Esophagus squamous epithelium (tissue), 4 donors: ENCODE results near the gene MSL1.

ENCODE experiments used
- POLR2A ChIP-seq, 4 donors: fragments of 450-650 bp; IDR thresholded peaks; one replicate each; pipeline ENCODE4 v1.6.1; 2017; ENCODE audit warnings: antibody characterized with exemption in 4 of 4, mild to moderate bottlenecking in 4 of 4, moderate library complexity in 3 of 4
- TF ChIP-seq, protein P1 (sequence below), 6 experiments: fragments of 450-650 bp in 4 of 6; fragments of 200-600 bp in 2 of 6; sonication (generic) in 2 of 6; IDR thresholded peaks; one replicate each; pipeline ENCODE4 v1.5.1; 2016 to 2019; ENCODE audit warnings: antibody characterized with exemption in 6 of 6, mild to moderate bottlenecking in 4 of 6, moderate library complexity in 4 of 6

GRCh38 chr17:40148527-40148926 is 26.8 kb downstream of the MSL1 start:
- TF ChIP-seq POLR2A (IDR thresholded peaks at IDR 0.05): no peak
- TF ChIP-seq, protein P1, sequence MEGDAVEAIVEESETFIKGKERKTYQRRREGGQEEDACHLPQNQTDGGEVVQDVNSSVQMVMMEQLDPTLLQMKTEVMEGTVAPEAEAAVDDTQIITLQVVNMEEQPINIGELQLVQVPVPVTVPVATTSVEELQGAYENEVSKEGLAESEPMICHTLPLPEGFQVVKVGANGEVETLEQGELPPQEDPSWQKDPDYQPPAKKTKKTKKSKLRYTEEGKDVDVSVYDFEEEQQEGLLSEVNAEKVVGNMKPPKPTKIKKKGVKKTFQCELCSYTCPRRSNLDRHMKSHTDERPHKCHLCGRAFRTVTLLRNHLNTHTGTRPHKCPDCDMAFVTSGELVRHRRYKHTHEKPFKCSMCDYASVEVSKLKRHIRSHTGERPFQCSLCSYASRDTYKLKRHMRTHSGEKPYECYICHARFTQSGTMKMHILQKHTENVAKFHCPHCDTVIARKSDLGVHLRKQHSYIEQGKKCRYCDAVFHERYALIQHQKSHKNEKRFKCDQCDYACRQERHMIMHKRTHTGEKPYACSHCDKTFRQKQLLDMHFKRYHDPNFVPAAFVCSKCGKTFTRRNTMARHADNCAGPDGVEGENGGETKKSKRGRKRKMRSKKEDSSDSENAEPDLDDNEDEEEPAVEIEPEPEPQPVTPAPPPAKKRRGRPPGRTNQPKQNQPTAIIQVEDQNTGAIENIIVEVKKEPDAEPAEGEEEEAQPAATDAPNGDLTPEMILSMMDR (IDR thresholded peaks at IDR 0.05): no peak
